ENCODE data around the gene NAE1.

- TF ChIP-seq CTCF (IDR thresholded peaks at IDR 0.05), result no peak
- no peak for TF ChIP-seq POLR2A (IDR thresholded peaks at IDR 0.05)
Measured at GRCh38 chr16:66802159-66802558, 28.6 kb downstream of the NAE1 start.

Measured in body of pancreas (tissue), 4 donors.